ENCODE measurements around the gene WLS. TPM values are rescaled to one million over a fixed set of nuclear protein-coding genes. Genes with fewer than 3 reads are reported as not detected.

Gene WLS
- total and polyA plus RNA-seq, 4 donors, result 27.3 to 128 (median 71.7) TPM

DNA sequence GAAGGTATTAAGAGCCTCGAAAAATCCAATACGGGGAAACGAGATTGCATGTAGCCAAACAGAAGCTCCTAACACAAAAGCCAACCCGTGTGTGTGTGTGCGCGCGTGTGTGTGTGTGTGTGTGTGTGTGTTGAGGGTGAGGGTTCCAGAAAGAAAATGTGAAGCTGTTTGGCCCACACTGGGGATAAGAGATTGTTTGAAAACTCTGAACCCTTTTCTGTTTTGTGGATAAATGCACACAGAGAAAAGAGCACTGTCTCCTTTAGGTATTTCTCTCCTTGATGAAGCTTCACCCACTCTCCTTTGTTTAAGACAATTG is 1.9 kb downstream of the WLS start:
- peak; percentile 53 to 71 (median 62) for DNase-seq
- ATAC-seq (ENCODE audit: insufficient read depth, low FRiP score), result no peak
- WGBS, 2 donors, result 24 to 27% methylated on average over 7 of the region's 7 CpGs
- peak overlapping the region in 1 of 2 donors; percentile 58 for H3K27ac ChIP-seq (ENCODE audit: low read depth in 1 of 2, low read length in 1 of 2)
- peaks cover 0 to 35% (median 10%) of the 10 kb centered on the region in 5 donors for H3K4me1 ChIP-seq (ENCODE audit: control insufficient read depth in 5 of 5, insufficient read depth in 5 of 5, low read length in 5 of 5)
- peaks cover 0 to 3% (median 0%) of the 10 kb centered on the region in 4 donors for H3K36me3 ChIP-seq (ENCODE audit: control insufficient read depth in 4 of 4, insufficient read depth in 4 of 4, low read length in 4 of 4)
- TF ChIP-seq, protein P1, sequence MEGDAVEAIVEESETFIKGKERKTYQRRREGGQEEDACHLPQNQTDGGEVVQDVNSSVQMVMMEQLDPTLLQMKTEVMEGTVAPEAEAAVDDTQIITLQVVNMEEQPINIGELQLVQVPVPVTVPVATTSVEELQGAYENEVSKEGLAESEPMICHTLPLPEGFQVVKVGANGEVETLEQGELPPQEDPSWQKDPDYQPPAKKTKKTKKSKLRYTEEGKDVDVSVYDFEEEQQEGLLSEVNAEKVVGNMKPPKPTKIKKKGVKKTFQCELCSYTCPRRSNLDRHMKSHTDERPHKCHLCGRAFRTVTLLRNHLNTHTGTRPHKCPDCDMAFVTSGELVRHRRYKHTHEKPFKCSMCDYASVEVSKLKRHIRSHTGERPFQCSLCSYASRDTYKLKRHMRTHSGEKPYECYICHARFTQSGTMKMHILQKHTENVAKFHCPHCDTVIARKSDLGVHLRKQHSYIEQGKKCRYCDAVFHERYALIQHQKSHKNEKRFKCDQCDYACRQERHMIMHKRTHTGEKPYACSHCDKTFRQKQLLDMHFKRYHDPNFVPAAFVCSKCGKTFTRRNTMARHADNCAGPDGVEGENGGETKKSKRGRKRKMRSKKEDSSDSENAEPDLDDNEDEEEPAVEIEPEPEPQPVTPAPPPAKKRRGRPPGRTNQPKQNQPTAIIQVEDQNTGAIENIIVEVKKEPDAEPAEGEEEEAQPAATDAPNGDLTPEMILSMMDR (IDR thresholded peaks at IDR 0.05; ENCODE audit: control extremely low read depth, extremely low read depth), result no peak
- peak overlapping the region; percentile 67 for H3K4me3 ChIP-seq
- peak overlapping the region; percentile 44 to 74 for H3K9ac ChIP-seq (ENCODE audit: insufficient read depth in 1 of 2, low read length in 2 of 2)
- no peaks in the 10 kb centered on the region for H3K27me3 ChIP-seq (ENCODE audit: control insufficient read depth in 3 of 3, insufficient read depth in 3 of 3, low read length in 2 of 3)
- no peaks in the 10 kb centered on the region for H3K9me3 ChIP-seq (ENCODE audit: control insufficient read depth in 4 of 4, insufficient read depth in 3 of 4, low read length in 3 of 4)

- H3K4me3 ChIP-seq, result no peak overlapping the region
- DNase-seq (no peak), ATAC-seq (ENCODE audit: insufficient read depth, low FRiP score) (peak; percentile 4)
- peak overlapping the region; percentile 44 to 74 for H3K9ac ChIP-seq (ENCODE audit: insufficient read depth in 1 of 2, low read length in 2 of 2)
- 60% methylated on average over 7 of the region's 7 CpGs for WGBS, 2 donors
- H3K9me3 ChIP-seq (ENCODE audit: control insufficient read depth in 4 of 4, insufficient read depth in 3 of 4, low read length in 3 of 4), result no peaks in the 10 kb centered on the region
- peaks cover 0 to 3% (median 0%) of the 10 kb centered on the region in 4 donors for H3K36me3 ChIP-seq (ENCODE audit: control insufficient read depth in 4 of 4, insufficient read depth in 4 of 4, low read length in 4 of 4)
- TF ChIP-seq, protein P1 (IDR thresholded peaks at IDR 0.05; ENCODE audit: control extremely low read depth, extremely low read depth), result no peak
- peaks cover 0 to 35% (median 10%) of the 10 kb centered on the region in 5 donors for H3K4me1 ChIP-seq (ENCODE audit: control insufficient read depth in 5 of 5, insufficient read depth in 5 of 5, low read length in 5 of 5)
- H3K27me3 ChIP-seq (ENCODE audit: control insufficient read depth in 3 of 3, insufficient read depth in 3 of 3, low read length in 2 of 3), result no peaks in the 10 kb centered on the region
- H3K27ac ChIP-seq (ENCODE audit: low read depth in 1 of 2, low read length in 1 of 2), result peak overlapping the region in 1 of 2 donors; percentile 26
Measured at GRCh38 chr1:68229650-68230483, 2.5 kb downstream of the WLS start.

- Histone ChIP-seq H3K9ac (ENCODE audit: insufficient read depth in 1 of 2, low read length in 2 of 2) (peak overlapping the region in 1 of 2 donors; percentile 34), H3K36me3 (ENCODE audit: control insufficient read depth in 4 of 4, insufficient read depth in 4 of 4, low read length in 4 of 4) (peaks cover 0 to 3% (median 0%) of the 10 kb centered on the region in 4 donors), H3K4me3 (no peak overlapping the region), H3K9me3 (ENCODE audit: control insufficient read depth in 4 of 4, insufficient read depth in 3 of 4, low read length in 3 of 4) (no peaks in the 10 kb centered on the region), H3K27me3 (ENCODE audit: control insufficient read depth in 3 of 3, insufficient read depth in 3 of 3, low read length in 2 of 3) (no peaks in the 10 kb centered on the region), H3K4me1 (ENCODE audit: control insufficient read depth in 5 of 5, insufficient read depth in 5 of 5, low read length in 5 of 5) (peaks cover 0 to 35% (median 10%) of the 10 kb centered on the region in 5 donors), H3K27ac (ENCODE audit: low read depth in 1 of 2, low read length in 1 of 2) (no peak overlapping the region)
- DNase-seq (peak in 2 of 3 donors; percentile 64 to 72), ATAC-seq (ENCODE audit: insufficient read depth, low FRiP score) (no peak)
- TF ChIP-seq, protein P1 (IDR thresholded peaks at IDR 0.05; ENCODE audit: control extremely low read depth, extremely low read depth), result no peak
- WGBS, 2 donors, result 30 to 65% methylated on average over 3 of the region's 3 CpGs
Measured at GRCh38 chr1:68228851-68229250, 3.5 kb downstream of the WLS start.

Measured in lung (tissue), 12 donors.